ENCODE results near the gene FMNL2. TPM values are rescaled to one million over a fixed set of nuclear protein-coding genes. Genes with fewer than 3 reads are reported as not detected.

FMNL2 gene
- total and polyA plus RNA-seq, 4 donors = 1.5 to 9.3 (median 5.1) TPM

DNA sequence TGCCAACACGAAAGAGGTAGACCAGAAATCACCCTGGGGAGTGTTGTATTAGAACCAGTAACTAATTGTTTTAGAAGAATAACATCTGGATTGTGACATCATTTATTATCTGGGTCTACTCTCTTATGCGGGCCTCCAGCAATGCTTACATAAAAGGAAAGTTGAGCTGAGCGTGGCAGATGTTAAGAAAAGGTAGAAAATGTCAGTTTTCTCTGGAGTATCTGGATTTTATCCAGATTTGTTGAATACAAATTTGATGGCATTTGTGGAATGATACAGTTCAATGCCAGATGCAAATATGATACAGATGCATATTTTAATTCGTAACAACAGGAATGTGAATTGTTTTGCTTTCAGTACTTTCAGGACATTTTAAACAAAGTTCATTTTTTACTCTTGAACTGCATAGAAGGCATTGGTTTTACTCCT lies 292.0 kb downstream of the FMNL2 start:
- DNase-seq (ENCODE audit: low spot score) = no peak
- TF ChIP-seq FOXA2 (IDR thresholded peaks at IDR 0.05) = no peak
- no peak for TF ChIP-seq RXRA (IDR thresholded peaks at IDR 0.05)
- no peak for TF ChIP-seq YY1 (IDR thresholded peaks at IDR 0.05)
- no peak for TF ChIP-seq SP1 (IDR thresholded peaks at IDR 0.05)
- TF ChIP-seq HNF4A (conservative IDR thresholded peaks at IDR 0.05) = no peak
- TF ChIP-seq REST (IDR thresholded peaks at IDR 0.05) = no peak
- no peak for TF ChIP-seq EGR1 (IDR thresholded peaks at IDR 0.05; ENCODE audit: low read depth in 2 of 2)
- no peak for TF ChIP-seq CTCF (IDR thresholded peaks at IDR 0.05; ENCODE audit: low read depth, low read length, missing input control)
- TF ChIP-seq HNF4G (IDR thresholded peaks at IDR 0.05) = no peak
- no peak for TF ChIP-seq NR2F2 (IDR thresholded peaks at IDR 0.05)
- TF ChIP-seq, protein P1, sequence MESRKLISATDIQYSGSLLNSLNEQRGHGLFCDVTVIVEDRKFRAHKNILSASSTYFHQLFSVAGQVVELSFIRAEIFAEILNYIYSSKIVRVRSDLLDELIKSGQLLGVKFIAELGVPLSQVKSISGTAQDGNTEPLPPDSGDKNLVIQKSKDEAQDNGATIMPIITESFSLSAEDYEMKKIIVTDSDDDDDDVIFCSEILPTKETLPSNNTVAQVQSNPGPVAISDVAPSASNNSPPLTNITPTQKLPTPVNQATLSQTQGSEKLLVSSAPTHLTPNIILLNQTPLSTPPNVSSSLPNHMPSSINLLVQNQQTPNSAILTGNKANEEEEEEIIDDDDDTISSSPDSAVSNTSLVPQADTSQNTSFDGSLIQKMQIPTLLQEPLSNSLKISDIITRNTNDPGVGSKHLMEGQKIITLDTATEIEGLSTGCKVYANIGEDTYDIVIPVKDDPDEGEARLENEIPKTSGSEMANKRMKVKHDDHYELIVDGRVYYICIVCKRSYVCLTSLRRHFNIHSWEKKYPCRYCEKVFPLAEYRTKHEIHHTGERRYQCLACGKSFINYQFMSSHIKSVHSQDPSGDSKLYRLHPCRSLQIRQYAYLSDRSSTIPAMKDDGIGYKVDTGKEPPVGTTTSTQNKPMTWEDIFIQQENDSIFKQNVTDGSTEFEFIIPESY (IDR thresholded peaks at IDR 0.05) = no peak
- no peak for TF ChIP-seq GABPA (IDR thresholded peaks at IDR 0.05 in 1 of 2, conservative IDR thresholded peaks at IDR 0.05 in 1 of 2)
- no peak for TF ChIP-seq FOXA1 (IDR thresholded peaks at IDR 0.05)
- TF ChIP-seq TAF1 (conservative IDR thresholded peaks at IDR 0.05) = no peak
- 64% methylated on average over 4 of the region's 4 CpGs for WGBS
- Histone ChIP-seq H3K27ac (ENCODE audit: low read depth in 1 of 2, low read length in 2 of 2) (no peak overlapping the region), H3K27me3 (ENCODE audit: control insufficient read depth in 4 of 4, insufficient read depth in 4 of 4, low read length in 3 of 4) (no peaks in the 10 kb centered on the region), H3K4me3 (ENCODE audit: low read depth in 1 of 3, low read length in 3 of 3) (no peak overlapping the region), H3K9ac (ENCODE audit: low read depth in 1 of 2, low read length in 2 of 2) (no peak overlapping the region), H3K36me3 (ENCODE audit: control insufficient read depth in 4 of 4, insufficient read depth in 3 of 4, low read depth in 1 of 4, low read length in 3 of 4) (peaks cover 0 to 3% (median 0%) of the 10 kb centered on the region in 4 donors), H3K9me3 (ENCODE audit: control insufficient read depth in 4 of 4, low read length in 3 of 4) (no peaks in the 10 kb centered on the region), H3K4me1 (ENCODE audit: control insufficient read depth in 4 of 4, insufficient read depth in 4 of 4, low read length in 3 of 4) (no peaks in the 10 kb centered on the region)

DNA sequence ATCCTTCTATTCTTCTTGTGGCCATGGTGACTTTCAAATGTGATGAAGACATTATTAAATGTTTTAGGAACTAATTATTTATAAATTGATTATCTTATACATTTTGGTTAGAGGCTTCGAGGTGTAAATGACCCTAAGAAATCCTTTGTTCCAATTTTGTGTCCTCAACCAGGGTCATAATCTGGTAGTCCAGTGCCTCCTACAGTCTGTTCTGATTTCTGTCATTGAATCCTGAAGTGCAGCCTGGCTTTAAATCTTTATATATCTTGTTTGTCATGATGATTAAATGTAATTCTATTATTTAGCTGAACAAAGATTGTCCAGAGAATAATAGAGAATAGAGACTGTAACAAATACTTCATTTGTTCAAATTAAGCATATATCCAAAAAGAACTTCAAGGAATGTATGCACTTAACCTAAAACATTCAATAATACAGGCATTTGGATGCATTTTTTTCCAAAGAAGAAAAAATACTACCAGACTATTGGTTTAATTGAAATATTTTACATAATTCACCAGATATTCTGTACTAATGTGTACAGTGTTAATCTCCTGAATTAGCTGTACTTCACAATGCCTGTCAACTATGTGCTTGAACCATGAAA lies 292.5 kb downstream of the FMNL2 start:
- H3K4me1 ChIP-seq (ENCODE audit: control insufficient read depth in 4 of 4, insufficient read depth in 4 of 4, low read length in 3 of 4) = no peaks in the 10 kb centered on the region
- no peak overlapping the region for H3K9ac ChIP-seq (ENCODE audit: low read depth in 1 of 2, low read length in 2 of 2)
- H3K9me3 ChIP-seq (ENCODE audit: control insufficient read depth in 4 of 4, low read length in 3 of 4) = no peaks in the 10 kb centered on the region
- 4% methylated on average over 1 of the region's 1 CpG for WGBS
- TF ChIP-seq RAD21 (IDR thresholded peaks at IDR 0.05) = peak; percentile 79 to 84
- peak; percentile 16 to 39 for TF ChIP-seq RXRA (IDR thresholded peaks at IDR 0.05)
- TF ChIP-seq HNF4A (conservative IDR thresholded peaks at IDR 0.05) = no peak
- TF ChIP-seq CTCF (IDR thresholded peaks at IDR 0.05; ENCODE audit: low read depth, low read length, missing input control) = peak; percentile 56
- no peak overlapping the region for H3K4me3 ChIP-seq (ENCODE audit: low read depth in 1 of 3, low read length in 3 of 3)
- no peaks in the 10 kb centered on the region for H3K27me3 ChIP-seq (ENCODE audit: control insufficient read depth in 4 of 4, insufficient read depth in 4 of 4, low read length in 3 of 4)
- no peak overlapping the region for H3K27ac ChIP-seq (ENCODE audit: low read depth in 1 of 2, low read length in 2 of 2)
- no peak for DNase-seq (ENCODE audit: low spot score)
- H3K36me3 ChIP-seq (ENCODE audit: control insufficient read depth in 4 of 4, insufficient read depth in 3 of 4, low read depth in 1 of 4, low read length in 3 of 4) = peaks cover 0 to 3% (median 0%) of the 10 kb centered on the region in 4 donors
